Type B pancreatic cell (in vitro differentiated cells): ENCODE results near the gene SLC45A3. TPM values are rescaled to one million over a fixed set of nuclear protein-coding genes. Genes with fewer than 3 reads are reported as not detected.
"Not testable (repeated sequence)": the region's sequence is repeated elsewhere in the genome, so short reads cannot be mapped to it uniquely, and the experiment has no call there.

Experiments used
- DNase-seq: peaks from one replicate; pipeline ENCODE4 v3.0.0; 2021; ENCODE audit warnings: mixed read lengths; ENCODE audit not compliant: unreplicated experiment; ENCODE audit errors: extremely low spot score
- H3K27ac Mint-ChIP-seq: 2 replicates; pipeline ENCODE4 v1.8.0; 2021; ENCODE audit warnings: mild to moderate bottlenecking, mixed read lengths
- H3K27me3 Mint-ChIP-seq: 2 replicates; pipeline ENCODE4 v1.8.0; 2021; ENCODE audit warnings: mixed read lengths
- H3K36me3 Mint-ChIP-seq: 2 replicates; pipeline ENCODE4 v1.8.0; 2021; ENCODE audit warnings: mixed read lengths
- H3K4me1 Mint-ChIP-seq: one replicate; pipeline ENCODE4 v1.8.0; 2021; ENCODE audit warnings: mixed read lengths; ENCODE audit not compliant: unreplicated experiment
- H3K4me3 Mint-ChIP-seq: 2 replicates; pipeline ENCODE4 v1.8.0; 2021; ENCODE audit warnings: mild to moderate bottlenecking, mixed read lengths
- H3K9me3 Mint-ChIP-seq: 2 replicates; pipeline ENCODE4 v1.8.0; 2021; ENCODE audit warnings: mixed read lengths
- total RNA-seq: library from RNA; stranded (reverse); gene quantifications from 2 replicates; pipeline ENCODE4 v1.2.1, GENCODE V29; 2021; ENCODE audit warnings: low replicate concordance
- TF ChIP-seq, protein P1 (sequence below): fragments of 200-600 bp; sonication (generic); conservative IDR thresholded peaks from 2 replicates; pipeline ENCODE4 v1.5.0; 2021; ENCODE audit warnings: antibody characterized with exemption, mild to moderate bottlenecking

Gene SLC45A3
- total RNA-seq, 1 donor from 2014 or later, result 4.2 TPM

DNA sequence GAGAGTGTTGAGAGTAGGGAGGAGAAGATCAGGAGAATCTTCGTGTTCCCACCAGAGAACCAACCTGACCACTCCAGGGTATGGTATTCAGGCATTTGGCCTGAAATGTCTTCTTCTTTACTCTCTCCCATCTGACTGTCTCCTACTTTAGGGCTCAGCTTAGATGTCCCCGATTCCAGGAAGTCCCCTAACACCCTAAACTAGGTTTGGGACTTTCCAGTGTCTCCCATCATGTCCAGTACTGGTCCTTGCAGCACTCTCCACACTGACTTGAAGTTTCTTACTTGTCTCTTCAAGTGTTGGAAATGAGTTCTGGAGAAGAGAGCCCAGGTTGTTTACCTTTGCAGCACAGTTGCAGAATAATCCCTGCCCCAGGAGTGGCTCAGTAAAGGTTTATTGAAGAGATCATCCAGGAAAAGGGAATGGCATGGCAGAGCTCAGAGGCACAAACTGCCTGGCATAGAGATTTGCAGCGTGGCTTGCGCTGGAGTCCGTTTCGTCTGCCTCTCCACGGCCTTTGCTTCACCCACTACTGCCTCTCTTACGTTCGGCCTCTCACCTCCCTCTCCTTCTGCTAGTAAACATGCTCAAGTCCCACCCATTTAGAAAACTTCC is 42.3 kb downstream of the SLC45A3 start:
- peaks cover 11% of the 10 kb centered on the region for H3K27me3 Mint-ChIP-seq
- TF ChIP-seq, protein P1, sequence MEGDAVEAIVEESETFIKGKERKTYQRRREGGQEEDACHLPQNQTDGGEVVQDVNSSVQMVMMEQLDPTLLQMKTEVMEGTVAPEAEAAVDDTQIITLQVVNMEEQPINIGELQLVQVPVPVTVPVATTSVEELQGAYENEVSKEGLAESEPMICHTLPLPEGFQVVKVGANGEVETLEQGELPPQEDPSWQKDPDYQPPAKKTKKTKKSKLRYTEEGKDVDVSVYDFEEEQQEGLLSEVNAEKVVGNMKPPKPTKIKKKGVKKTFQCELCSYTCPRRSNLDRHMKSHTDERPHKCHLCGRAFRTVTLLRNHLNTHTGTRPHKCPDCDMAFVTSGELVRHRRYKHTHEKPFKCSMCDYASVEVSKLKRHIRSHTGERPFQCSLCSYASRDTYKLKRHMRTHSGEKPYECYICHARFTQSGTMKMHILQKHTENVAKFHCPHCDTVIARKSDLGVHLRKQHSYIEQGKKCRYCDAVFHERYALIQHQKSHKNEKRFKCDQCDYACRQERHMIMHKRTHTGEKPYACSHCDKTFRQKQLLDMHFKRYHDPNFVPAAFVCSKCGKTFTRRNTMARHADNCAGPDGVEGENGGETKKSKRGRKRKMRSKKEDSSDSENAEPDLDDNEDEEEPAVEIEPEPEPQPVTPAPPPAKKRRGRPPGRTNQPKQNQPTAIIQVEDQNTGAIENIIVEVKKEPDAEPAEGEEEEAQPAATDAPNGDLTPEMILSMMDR, result no peak
- peak overlapping the region; percentile 54 for H3K27ac Mint-ChIP-seq
- no peaks in the 10 kb centered on the region for H3K9me3 Mint-ChIP-seq
- no peak for DNase-seq
- H3K4me3 Mint-ChIP-seq, result no peak overlapping the region
- H3K4me1 Mint-ChIP-seq, result peaks cover 12% of the 10 kb centered on the region
- no peaks in the 10 kb centered on the region for H3K36me3 Mint-ChIP-seq

DNA sequence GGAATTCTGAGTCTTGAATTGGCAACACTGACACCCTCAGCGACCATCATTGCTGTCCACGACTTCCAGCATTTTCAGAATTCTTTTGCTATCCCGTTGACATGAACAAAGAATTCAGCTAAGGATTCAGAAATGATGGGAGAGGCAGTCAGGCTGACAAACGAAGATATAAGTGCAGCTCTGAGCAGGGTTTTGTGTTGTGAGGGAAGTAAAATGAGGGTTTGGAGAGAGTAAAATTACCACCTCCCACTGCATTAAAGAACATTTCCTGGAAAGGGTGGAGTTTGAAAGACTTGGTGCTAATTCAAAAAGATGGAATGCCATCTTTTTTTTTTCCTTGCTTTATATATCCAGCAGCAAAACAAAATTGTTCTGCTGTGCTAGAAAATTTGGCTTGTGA is 43.6 kb downstream of the SLC45A3 start:
- no peak for DNase-seq
- H3K27me3 Mint-ChIP-seq, result peaks cover 11% of the 10 kb centered on the region
- peaks cover 18% of the 10 kb centered on the region for H3K4me1 Mint-ChIP-seq
- TF ChIP-seq, protein P1, result no peak
- H3K36me3 Mint-ChIP-seq, result no peaks in the 10 kb centered on the region
- H3K4me3 Mint-ChIP-seq, result no peak overlapping the region
- no peaks in the 10 kb centered on the region for H3K9me3 Mint-ChIP-seq
- peak overlapping the region; percentile 4 for H3K27ac Mint-ChIP-seq

DNA sequence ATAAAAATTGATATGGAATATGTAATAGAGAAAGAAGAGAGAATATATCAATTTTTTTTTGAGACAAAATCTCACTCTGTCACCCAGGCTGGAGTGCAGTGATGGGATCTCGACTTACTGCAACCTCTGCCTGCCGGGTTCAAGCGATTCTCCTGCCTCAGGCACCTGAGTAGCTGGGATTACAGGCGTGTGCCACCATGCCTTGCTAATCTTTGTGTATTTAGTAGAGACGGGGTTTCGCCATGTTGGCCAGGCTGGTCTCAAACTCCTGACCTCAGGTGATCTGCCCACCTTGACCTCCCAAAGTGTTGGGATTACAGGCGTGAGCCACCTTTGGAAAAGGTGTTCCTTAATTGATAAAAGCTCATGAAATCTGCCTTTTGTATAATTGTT is 44.2 kb downstream of the SLC45A3 start:
- Mint-ChIP-seq H3K27me3 (peaks cover 11% of the 10 kb centered on the region), H3K4me1 (peaks cover 18% of the 10 kb centered on the region)
- H3K4me3 Mint-ChIP-seq, H3K36me3 Mint-ChIP-seq, H3K27ac Mint-ChIP-seq, H3K9me3 Mint-ChIP-seq, DNase-seq: not testable (repeated sequence)

DNA sequence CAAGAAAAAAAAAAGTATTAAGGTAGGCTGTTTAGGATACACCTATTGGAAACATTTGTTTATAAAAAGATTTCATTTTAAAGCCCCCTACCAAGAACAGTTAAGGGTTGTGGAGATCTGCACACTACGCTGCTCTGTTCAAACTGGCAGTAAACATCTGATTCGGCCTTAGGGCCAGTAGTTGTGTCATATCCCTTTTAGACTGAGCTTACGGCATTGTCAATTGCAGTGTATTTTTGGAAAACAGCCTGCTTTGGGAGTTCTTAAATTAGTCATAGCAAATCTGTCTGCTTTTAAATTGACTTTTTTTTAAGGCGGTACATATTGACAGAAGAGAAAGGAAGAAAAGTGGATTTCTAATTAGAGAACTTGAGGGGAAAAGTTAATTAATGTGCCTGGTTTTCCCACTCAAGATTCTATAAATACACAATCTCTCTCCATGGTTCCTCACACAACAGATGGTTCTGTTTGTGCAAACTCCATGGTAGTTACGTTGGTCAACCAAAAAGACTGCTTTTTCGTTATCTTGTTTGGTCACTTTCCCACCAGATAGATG is 46.8 kb downstream of the SLC45A3 start:
- Mint-ChIP-seq H3K36me3 (no peaks in the 10 kb centered on the region), H3K9me3 (no peaks in the 10 kb centered on the region), H3K27ac (no peak overlapping the region), H3K4me3 (peak overlapping the region; percentile 95), H3K4me1 (peaks cover 28% of the 10 kb centered on the region), H3K27me3 (peaks cover 4% of the 10 kb centered on the region)
- DNase-seq, result no peak
- TF ChIP-seq, protein P1, result no peak

DNA sequence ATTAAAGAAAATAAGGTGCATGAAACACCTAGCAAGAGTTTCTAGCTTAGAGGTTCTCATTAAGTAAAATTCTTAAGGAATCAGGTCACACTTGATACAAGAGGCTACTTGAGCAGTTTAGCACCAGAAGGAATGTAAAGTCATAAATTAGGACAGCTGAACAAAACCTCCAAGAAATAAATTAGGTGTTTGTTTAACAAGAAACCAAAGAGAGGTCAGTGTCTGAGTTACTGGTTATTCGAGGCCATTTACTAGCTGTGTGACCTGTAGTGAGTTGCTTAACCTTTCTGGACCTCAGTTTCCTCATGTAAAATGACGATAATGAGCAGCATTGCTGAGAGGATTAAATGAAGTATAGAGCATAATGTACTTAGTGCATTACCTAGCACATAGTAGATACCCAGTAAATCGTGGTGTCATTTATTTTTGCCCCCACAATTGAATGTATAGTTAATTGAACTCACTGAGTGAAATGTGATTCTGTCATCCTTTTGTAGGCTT is 47.6 kb downstream of the SLC45A3 start:
- peaks cover 28% of the 10 kb centered on the region for H3K4me1 Mint-ChIP-seq
- no peaks in the 10 kb centered on the region for H3K27me3 Mint-ChIP-seq
- no peaks in the 10 kb centered on the region for H3K36me3 Mint-ChIP-seq
- H3K27ac Mint-ChIP-seq, result peak overlapping the region; percentile 96
- peak overlapping the region; percentile 95 for H3K4me3 Mint-ChIP-seq
- no peaks in the 10 kb centered on the region for H3K9me3 Mint-ChIP-seq
- TF ChIP-seq, protein P1, result no peak
- no peak for DNase-seq
